CD4-positive, alpha-beta T cell treated with Interferon alpha-2 for 1 hour (primary cell): Measurements from ENCODE around the gene THRB.
"Not testable (repeated sequence)": the region's sequence is repeated elsewhere in the genome, so short reads cannot be mapped to it uniquely, and the experiment has no call there.

Experiments
- DNase-seq, 2 donors: peaks; one replicate each; pipeline ENCODE4 v3.0.0-alpha.2; 2020 to 2022

The THRB gene

DNA sequence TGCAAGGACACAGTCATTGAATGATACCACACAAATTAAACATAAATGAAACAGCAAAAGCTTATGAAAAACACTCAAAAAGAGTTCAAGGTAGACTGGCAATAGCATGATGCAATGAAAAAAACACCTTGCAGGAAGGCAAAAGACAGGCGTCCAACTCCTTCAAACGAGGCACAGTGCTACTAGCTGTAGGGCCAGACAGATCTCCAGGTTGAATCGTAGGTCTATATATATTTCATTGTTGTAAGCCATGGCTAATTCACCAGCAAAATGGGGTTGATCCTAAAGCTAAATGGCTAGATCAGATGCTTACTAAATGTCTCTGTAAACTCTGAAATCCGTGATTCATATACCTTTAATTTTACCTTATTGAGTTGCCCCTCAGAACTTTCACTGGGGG lies 94.2 kb downstream of the THRB start:
- DNase-seq = no peak

DNA sequence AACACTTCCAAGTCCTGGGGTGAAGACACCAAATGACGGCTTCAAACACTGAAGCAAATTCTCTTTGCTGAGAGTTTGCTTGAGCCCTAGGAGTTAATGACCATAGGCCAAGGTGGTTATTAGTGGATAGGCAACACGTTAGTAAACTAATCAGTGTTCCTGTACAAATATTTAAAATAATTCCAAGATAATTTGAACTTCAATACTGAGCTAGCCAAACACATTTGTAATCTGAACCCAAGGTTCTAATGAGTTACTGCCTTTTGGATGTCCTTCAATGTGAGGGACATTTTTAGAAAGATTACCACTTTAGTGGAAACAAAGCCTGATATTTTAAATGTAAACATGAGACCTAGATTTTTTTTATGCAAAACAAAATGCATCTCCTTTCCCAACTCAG lies 94.6 kb downstream of the THRB start:
- DNase-seq = no peak

DNA sequence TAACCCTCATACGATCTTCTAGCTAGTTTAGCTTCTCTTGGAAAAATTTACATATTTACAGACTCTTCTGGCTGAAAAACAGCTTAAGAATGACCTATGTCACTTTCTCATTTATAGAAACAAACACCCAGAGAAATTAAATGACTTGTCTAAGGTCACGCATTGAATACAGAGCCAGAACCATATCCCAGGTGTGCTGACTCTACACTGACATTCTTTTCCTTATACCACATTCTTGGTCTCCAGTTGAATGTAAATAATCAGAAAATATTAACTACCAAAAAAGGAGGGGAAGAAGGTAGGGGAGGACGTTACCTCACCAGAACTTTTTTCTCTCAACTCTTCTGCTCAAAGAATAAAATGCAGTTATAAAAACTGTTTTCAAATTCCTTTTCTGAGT lies 95.0 kb downstream of the THRB start:
- DNase-seq = no peak

DNA sequence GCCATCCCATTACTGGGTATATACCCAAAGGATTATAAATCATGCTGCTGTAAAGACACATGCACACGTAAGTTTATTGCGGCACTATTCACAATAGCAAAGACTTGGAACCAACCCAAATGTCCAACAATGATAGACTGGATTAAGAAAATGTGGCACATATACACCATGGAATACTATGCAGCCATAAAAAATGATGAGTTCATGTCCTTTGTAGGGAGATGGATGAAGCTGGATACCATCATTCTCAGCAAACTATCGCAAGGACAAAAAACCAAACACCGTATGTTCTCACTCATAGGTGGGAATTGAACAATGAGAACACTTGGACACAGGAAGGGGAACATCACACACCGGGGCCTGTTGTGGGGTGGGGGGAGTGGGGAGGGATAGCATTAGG lies 95.9 kb downstream of the THRB start:
- not testable (repeated sequence) for DNase-seq

DNA sequence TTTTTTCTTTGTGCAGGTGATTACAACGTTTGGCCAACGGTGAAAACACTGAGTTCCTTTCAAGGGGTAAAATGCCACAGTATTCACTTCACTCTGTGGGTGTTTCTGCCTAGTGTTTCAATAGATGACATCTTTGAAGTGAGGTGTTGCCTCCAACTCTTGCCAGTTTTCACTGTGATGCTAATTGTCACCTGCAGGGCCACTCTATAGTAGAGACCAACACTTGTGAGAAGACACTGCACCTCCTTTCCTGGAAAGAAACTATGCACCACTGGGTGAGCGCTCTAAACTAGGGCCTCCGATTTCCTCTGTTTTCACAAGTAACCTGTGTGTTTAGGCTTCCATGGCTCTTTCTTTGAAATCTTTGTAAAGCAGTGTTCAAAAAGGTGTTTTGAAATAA lies 98.3 kb downstream of the THRB start:
- no peak for DNase-seq

DNA sequence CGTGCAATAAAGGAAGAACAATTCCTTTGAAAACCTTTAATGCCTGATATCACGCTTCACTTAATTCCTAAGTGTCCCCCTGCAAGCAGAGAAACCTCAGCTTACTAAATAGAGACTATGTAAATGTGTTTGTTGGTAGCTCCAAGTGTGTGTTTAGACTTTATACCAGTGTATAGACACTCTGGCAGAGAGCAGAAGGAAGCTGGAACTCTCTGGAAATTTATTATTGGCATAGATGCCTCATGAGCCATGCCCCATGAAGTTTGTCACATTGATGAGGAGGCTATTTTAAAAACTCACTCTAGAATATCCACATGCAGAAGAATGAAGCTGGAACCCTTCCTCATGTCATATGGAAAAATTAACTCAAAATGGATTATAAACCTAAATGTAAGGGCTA lies 99.9 kb downstream of the THRB start:
- no peak for DNase-seq

DNA sequence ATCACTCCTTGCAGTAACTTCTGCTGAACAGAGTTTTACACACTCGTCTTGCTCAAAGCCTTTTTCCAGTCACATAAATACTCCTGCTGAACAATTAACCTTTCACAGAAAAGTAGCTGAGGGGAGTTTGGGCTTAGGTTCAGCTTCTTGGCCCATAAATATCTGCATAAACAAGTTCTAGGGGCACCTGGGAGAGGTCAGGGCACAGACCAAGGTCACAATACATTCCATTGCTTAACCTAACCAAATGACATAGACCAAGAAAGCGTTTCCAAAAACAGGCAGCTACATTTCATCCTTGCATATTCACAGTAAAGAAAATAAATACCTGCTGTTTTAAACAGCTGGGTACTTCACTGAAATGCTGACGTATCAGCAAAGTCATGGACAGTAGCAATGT lies 101.3 kb downstream of the THRB start:
- DNase-seq = no peak

DNA sequence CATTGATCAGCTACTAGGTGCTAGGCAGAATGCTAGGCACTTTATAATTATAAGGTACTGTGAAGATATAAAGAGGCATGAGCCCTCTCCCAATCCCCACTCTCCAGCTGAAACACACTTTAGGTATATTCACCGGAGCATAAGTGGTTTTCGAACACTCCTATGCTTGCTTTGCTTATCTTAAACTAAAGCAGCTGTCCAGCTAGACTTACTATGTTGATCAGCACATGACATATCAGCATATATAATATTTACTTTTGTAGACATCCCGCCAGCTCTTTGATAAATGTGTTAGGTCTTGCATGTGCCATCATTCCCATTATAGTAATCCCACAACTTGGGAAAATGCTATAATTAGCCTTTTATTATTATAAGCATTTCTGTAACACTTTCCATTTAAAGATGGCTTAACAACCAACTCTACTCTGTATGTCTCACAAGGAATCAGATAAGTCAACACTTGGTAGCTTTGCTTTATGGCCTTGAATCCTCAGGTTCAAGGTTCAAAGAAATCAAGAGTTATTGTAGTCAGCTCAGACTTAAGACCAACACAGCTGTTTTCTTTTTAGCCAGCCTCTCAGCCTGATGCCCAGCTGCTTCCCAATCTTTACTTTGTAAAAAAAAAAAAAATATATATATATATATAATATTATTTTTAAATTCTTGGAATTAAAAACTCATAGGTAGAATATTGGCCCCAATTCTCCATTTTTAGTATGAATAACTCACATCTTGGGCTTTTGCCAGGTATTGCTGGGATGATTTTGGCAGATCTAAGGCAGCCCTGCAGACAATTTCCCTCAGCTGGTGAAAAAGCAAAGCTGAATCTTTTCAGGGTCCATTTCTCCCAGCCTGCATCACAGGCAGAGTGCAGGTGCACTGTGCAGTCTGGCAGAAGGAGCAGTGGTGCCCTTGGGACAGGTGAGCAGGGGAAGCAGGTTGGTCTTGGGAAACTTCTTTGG lies 104.2 kb downstream of the THRB start:
- DNase-seq = no peak

DNA sequence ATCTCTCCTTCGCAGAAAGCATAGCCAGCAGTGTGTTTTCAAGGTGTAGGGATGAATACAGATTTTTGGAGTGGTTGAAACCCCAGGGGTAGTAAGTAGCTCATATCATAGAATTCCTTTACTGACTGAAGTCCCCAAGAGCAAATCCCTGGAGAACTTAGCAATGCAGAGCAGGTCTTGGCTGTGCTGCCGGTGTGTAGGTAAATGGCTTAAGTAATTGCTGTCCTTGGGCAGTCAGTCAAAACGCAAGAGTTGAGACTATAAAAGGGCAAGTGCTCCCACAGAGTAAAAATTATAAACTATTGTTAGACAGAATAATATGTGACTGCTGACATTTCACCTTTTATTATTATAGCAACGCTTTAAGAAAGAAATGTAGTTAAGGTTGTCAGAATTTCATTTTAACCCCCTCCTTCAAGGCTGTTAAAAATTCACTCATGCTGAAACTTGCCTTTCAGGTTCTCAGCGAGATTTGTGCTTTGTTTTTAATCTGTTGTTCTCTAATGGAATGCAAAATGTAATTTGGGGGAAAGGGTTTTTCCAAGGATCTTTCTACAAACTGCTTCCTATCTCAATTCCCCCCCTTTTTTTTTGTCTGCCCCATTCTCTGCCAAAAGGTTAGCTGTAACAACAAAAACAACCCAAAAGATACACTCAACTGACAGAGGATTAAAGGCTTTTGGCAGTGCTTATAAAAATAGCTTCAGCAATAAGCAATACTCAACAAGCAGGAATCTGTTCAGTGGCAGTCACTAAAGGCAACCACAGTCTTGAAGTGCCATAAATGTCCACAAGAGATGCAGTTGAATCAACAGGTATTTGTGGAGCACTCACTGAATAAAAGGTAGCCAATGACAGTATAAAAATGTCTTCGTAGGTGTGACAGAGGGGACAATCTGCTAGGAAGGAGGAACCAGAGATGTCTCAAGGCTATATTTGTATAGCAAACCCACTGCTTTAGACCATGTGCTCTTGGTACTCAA lies 105.3 kb downstream of the THRB start:
- DNase-seq = no peak

DNA sequence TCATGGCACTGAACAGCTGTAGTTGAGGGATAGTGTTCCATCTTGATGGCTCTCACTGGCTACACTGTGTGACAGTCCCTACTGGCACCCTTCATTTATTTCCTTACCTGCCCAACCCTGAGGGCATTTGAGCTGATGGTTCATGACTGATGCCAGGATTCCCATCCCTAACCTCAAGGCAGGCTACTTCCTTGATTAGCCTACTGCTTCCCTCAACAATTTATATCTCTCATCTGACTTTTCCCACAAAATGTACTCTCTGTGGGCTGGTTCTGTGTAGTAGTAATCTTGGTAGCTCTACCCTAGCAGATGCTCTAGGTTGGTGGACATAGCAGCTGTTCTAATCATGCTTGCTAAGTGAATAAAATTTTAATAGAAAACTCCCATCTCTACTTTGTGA lies 106.0 kb downstream of the THRB start:
- no peak for DNase-seq

DNA sequence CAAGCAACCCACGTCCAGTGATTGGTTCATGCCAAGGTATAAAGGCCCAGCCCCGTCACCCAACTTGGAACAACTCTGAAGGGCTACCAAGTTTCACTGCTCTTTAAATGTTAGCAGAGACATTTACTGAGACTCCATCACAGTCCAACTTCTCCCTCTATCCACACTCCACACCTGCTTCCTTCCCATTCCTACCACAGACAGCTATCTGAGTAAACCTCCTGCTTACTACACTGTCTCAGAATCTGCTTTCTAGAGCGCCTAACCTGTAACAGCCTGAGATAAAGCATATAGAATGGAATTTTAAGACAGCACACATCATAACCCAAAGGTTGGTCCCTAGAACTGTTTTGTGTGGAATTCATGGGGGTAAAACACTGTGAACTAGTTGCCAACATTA lies 106.5 kb downstream of the THRB start:
- DNase-seq = no peak

DNA sequence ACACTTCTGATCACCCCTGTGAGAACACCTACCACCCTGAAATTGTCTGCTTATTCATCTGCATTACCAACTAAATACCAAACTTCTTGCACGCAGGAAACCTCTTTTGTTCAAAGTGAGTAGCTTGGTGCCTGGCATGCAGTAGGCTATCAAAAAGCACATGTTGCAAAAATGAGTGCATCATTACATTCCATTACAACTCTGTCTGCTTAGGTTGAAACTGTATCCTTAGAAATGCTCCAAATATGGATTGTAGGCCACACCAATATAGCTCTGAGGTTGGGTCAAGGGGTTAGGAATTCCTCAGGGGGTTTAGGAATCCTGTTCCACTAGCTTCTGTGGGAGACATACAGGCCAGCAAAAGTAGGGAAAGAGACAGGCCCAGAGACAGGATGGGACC lies 107.2 kb downstream of the THRB start:
- DNase-seq = no peak

DNA sequence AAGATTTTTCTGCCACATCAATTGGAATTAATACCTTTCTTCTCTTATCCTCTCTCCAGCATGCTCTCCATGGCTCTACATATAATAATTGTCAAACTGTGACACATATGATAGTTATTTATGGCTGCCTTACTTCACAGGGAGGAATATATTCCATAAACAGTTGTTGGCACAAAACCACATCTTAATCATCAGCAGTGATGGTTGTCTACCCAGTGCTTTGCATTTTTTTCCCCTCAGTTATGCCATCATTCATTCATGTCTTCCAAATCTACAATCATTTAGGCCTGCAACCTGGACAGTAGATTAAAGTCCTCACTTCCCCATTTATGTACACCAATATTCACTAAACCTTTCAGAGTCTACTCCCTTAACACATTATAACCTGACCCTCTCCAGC lies 107.7 kb downstream of the THRB start:
- DNase-seq = no peak

DNA sequence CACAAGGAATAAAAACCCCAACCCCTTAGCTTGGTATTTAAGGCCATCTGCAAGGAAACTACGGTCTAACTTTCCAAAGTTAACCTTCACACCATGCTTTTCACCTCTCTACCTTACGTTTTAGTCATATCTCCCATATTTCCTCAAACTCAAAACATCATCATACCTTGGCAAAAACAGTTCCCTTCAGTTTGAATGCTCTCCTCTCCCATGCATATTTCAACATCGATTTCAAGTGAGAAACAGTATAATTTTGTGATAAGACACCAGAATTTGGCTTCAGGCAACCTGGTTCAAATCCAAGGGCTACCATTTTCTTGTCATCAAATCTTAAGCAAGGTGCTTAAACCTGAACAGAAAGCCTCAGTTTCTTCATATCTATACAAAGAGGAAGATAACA lies 108.2 kb downstream of the THRB start:
- no peak for DNase-seq

DNA sequence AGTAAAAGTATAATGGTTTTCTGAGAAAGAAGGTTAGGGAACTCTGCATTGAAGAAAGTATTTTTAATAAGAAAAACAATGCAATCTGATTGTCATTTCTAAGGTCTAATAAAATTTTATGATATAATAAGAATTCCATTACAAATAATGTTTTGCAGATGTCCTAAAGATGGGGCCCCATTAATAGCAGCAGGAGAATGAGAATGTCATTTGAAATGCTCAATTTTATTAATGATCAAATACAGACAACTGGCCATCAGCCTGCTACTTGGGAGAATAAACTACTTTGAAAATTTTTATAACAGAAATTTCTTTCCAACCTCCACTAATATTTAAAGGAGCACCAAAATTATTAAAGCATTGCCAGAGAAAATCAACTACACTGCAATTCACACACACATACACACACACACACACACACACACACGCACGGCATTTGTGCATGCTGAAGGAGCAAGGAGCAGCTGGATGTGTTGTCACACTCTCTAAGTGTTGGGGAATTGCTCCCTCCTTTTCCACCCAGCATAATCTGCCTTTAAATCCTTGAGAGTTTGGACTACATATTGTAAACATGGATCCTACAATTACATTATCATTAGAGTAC lies 109.5 kb downstream of the THRB start:
- no peak for DNase-seq

DNA sequence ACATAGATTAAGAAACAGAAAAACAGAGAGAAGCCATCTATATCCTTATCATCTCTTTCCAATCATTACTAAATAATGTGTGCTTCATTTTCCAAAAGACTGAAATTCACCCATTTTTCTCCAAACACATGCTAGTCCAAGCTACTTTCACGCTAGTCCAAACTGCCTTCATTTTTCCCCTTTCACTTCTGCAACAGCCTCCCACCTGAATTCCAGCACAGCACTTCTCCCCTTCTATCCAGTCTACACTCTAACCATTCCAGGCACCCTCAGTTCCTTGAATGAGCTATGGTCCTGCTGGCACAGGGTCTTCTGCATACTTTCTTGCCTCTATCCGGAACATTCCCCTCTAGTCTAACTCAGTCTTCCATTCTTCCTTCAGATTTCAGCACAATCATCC lies 112.0 kb downstream of the THRB start:
- DNase-seq = no peak

DNA sequence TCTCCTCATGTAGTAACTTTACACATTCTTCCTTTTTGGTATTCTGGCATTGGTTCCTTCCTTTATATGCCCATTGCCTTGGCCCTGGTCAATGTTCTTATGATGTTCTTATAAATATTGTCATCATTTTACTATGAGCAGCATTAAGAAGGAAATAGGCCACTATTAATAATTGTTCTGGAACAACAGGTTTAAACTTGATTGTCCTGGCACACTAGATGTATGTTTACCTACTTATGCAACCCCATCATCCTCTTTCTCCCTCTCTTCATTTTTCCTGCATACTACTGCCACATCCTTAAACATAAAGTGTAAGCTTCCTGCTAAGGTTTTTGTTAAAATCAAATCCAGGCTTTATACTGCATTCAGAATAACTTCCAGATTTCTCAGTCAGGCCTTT lies 114.7 kb downstream of the THRB start:
- no peak for DNase-seq

DNA sequence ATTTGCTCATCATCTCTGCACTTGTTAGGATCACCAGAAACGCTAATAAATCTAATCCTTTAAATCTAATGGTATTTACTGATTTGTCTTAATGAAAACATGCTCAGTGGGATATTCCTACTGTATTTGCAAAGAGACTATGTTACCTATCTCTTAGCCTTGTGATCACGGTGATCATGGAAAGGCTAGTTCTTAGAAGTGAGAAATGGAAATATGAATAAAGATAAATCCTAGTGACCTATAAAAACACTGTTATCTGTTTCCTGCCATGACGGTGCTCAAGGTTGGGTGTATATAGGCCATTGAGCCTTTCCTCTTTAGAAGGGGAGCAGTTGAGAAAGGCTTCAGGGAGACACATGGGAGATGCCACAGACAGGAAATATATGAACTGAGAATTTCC lies 116.3 kb downstream of the THRB start:
- DNase-seq = no peak

DNA sequence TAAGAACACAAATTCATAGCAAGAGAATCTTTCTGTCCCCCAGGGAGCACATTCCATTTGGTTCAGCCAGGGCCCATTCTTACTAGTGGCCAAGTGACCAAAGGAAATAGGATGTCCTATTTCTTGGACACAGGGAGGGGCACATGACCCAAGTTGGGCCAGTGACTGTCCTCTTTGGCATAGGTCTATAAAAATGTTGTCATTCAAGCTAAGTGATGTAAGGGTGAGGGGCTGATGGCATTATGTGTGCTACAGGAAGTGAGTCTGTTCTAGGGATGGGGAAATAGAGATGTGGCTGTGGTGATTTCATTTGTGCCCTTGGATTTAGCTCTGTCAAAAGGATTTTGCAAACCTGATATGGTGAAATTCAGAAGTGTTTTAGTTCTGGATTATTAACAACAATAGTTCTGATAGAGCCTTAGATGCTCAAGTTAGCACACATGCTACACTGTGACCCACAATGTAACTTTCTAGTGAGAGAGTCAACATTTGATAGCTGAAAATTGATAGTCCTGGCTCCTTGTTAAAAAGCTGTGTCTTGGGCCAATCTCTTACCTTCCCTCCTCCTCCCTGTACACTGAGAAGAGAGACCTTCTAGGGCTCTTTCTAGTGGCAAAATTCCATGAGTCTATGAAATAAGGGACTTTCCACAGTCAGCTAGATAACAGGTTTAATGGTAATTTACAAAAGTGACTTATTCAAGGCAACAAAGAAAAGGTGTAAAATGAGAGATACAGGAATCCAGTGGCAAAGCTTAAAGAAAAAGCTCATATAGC lies 117.2 kb downstream of the THRB start:
- DNase-seq = no peak

DNA sequence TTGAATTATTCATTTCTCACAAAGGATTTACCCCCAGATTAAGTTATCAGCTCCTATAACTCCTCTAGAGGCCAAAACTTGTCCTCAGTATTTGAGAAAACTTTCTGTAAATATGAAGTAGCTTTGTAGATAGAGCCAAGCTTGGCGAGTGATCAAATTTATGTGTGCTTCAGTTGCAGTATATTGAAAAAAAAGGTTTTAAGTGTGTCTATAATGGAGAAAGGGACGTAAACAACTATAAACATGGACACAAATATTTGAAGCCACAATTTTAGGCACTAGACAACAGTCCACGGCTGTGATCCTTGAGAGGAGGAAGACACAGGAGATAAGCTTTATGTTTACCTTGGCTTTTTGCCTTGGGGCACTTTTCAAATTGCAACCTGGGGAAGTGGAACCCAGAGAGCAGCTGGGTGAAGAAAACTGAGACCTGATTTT lies 118.7 kb downstream of the THRB start:
- DNase-seq = no peak

DNA sequence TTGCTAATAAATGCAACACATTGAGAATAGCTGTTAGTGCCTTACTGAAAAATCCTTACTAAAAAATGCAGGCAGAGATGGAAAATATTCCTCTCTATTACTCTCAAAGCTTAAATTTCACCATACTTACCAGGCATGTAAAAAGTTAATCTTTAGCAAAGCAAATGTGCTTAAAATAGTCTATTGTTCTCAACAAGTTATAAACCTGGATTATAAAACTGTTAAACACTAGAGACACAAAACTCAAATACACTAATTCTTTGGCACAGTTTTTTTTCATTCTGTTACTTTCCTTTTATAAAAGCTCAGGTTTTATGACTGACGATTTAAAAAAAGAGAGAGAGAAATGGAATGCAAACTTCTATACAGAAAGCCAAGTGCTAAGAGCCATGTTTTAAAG lies 119.8 kb downstream of the THRB start:
- DNase-seq = no peak

DNA sequence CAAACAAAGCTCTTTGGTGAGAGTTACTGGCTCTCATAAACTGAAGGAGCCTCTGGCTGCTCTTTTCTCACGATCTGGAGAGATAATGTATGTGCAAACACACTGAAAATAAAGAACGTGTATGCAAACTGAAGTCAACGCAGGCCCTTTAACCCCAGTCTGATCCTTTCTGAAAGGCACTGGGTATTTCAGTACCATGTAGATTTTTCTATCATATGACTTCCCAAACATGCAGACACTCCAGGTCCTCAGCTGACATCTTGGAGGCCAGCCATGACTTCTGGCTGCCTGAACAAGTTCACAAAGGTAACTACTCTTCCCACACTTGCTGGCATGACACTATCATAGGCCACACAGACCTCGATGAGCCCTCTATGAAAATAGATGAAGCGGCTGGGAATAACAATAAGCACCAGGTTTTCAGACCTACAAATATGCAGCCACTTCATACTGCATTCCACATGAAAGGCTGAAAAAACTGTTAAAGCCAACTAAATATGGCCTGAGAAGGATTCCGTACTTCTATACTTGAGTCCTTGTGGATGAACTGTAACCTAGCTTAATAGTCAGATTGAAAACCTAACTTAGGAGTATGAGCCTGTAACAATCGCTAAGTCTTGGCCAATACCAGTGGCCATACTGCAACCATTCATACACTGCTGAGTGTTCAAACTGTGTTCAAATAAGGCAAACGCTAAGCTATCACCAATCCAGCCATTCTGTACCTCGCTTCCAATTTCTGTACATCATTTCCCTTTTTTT lies 121.3 kb downstream of the THRB start:
- DNase-seq = no peak
